HG03060 (cell line): ENCODE results near the gene NR5A2.
"Not testable (repeated sequence)": the region's sequence is repeated elsewhere in the genome, so short reads cannot be mapped to it uniquely, and the experiment has no call there.

ENCODE experiments used
- ATAC-seq: cut with Tn5 transposase; IDR thresholded peaks from one replicate; pipeline ENCODE4 v1.9.1; 2021; ENCODE audit warnings: low read depth, moderate number of reproducible peaks; ENCODE audit not compliant: unreplicated experiment

NR5A2 gene

DNA sequence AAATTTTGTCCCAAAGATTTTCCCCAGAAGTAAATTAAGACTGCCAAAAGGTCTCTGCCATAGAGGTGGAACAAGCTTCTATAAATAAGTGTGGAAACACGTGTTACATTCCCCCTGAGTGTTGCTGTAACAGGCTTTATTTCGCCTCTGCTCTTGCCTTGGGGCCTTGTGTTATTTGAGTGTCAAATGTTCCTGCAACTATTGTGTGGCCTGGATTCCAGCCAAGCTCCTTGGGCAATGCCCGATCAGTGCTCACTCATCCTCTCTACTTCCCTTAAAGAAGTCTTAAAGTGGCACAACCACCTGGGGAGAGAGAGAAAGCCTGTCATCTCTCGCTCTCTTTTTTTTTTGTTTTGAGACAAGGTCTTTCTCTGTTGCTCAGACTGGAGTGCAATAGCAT is 156.7 kb downstream of the NR5A2 start:
- ATAC-seq, result no peak

GRCh38 chr1:200185191-200185590 is 157.7 kb downstream of the NR5A2 start:
- not testable (repeated sequence) for ATAC-seq

DNA sequence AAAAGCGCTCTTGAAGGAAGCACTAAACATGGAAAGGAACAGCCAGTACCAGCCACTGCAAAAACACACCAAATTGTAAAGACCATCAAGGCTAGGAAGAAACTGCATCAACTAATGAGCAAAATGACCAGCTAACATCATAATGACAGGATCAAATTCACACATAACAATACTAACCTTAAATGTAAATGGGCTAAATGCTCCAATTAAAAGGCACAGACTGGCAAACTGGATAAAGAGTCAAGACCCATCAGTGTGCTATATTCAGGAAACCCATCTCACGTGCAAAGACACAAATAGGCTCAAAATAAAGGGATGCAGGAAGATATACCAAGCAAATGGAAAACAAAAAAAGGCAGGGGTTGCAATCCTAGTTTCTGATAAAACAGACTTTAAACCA is 159.8 kb downstream of the NR5A2 start:
- ATAC-seq, result not testable (repeated sequence)

- no peak for ATAC-seq
Observed at GRCh38 chr1:200191993-200192392, 164.5 kb downstream of the NR5A2 start.

- no peak for ATAC-seq
Observed at GRCh38 chr1:200194477-200194876, 167.0 kb downstream of the NR5A2 start.

- ATAC-seq, result no peak
Observed at GRCh38 chr1:200198236-200198635, 170.7 kb downstream of the NR5A2 start.

DNA sequence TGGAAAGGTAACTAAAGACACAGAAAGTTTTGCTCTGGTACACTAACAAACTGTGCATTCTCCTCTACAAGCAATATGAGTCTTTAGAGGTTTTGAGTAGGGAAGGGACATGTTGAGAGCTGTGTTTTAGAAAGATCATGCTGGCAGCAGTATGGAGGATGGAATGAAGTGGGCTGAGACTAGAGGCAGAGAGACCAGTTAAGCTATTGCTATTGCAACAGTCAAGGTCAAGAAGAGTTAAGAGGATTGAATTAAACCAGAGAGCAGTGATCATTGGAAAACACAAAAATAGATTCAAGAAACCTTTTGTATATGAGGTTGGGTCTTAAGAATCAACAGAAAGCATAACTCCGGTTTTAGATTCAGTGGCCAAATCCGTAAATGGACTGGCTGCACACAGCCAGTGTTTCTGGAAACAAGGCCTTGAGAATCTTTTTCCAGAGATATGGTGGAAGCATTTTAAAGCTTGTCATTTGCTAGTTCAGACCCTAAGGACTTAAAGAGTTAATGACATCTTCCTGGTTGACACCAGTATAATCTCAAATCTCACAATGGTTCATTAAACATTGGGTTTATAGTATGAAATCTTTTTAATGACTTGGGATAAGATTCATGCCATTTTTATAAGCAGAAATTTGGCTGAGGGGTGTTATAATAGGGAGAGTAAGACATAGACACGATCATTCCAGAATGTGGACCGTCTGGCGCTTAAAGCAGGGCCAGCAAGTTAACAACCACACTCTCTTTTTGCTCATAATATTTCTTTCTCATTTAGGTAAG is 177.9 kb downstream of the NR5A2 start:
- no peak for ATAC-seq

GRCh38 chr1:200206340-200206739 is 178.8 kb downstream of the NR5A2 start:
- no peak for ATAC-seq

DNA sequence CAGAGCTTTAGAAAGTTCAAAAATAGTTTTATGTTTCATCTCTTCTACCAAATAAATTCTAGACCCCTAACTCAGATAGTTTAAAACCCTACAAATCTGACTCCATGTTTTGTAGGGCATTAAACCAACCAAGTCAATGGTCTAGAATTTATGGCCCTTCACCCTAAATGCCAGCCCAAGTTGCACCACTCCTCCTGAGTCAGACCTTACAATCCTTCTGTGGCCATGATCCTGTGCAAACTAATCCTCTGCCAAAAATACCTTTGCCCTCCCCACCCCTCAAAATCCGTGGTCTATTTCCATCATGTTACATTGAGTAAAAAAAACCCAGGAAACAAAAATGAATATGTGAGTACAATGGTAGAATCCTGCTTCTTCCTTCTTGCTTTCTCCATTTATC is 179.3 kb downstream of the NR5A2 start:
- ATAC-seq, result no peak

- ATAC-seq, result peak; percentile 85
Observed at GRCh38 chr1:200207711-200208126, 180.2 kb downstream of the NR5A2 start.

DNA sequence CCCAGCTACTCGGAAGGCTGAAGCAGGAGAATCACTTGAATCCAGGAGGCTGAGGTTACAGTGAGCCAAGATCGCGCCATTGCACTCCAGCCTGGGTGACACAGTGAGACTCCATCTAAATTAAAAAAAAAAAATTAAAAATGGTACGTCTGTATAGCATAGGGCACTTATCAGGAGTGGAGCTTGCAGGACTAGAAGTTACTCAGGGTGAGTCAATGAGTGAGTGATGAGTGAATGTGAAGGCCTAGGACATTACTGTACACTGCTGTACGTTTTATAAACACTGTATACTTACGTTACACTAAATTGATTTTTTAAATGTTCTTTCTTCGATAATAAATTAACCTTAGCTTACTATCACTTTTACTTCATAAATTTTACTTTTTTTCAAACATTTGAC is 183.6 kb downstream of the NR5A2 start:
- no peak for ATAC-seq

- no peak for ATAC-seq
Observed at GRCh38 chr1:200213392-200213791, 185.9 kb downstream of the NR5A2 start.

GRCh38 chr1:200213921-200214320 is 186.4 kb downstream of the NR5A2 start:
- no peak for ATAC-seq

- ATAC-seq, result no peak
Observed at GRCh38 chr1:200215350-200215749, 187.8 kb downstream of the NR5A2 start.

- ATAC-seq, result no peak
Observed at GRCh38 chr1:200217703-200218102, 190.2 kb downstream of the NR5A2 start.

- ATAC-seq, result no peak
Observed at GRCh38 chr1:200221614-200222282, 194.2 kb downstream of the NR5A2 start.

DNA sequence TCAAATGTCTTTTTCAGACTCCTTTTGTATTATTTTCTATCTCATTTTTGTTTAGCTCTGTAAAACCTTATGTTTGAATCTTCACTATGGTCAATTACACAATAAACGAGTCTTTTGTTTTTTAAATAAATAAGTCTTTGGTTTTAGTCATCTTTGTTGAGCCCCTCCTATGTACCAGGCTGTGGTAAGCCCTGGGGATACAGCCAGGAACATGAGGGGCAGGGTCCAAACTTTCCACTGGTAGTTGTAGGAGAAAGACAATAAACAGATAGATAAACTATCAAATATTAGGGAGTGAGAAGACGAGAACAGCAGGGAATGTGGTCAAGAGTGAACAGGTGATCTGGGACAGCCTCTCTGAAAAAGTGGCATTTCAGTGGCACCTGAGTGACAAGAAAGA is 195.7 kb downstream of the NR5A2 start:
- no peak for ATAC-seq

DNA sequence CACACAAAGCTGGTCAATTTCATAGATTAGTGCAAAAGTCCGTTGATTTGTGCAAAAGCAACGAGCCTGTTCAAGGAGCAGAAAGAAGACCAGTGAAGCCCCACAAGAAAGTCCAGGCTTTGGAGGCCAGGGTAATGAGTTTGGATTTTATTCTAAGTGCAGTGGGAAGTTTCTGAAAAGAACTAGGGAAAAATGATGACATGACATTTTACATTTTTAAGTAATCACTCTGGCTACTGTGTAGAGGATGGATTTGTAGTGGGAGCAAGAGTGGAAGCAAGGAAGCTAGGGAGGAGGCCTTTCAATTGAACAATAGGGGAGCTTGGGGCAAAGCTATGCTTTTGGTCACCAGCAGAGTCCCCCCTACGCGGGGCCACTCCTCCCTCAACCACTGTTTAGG is 196.1 kb downstream of the NR5A2 start:
- no peak for ATAC-seq

- no peak for ATAC-seq
Observed at GRCh38 chr1:200224315-200224714, 196.8 kb downstream of the NR5A2 start.

DNA sequence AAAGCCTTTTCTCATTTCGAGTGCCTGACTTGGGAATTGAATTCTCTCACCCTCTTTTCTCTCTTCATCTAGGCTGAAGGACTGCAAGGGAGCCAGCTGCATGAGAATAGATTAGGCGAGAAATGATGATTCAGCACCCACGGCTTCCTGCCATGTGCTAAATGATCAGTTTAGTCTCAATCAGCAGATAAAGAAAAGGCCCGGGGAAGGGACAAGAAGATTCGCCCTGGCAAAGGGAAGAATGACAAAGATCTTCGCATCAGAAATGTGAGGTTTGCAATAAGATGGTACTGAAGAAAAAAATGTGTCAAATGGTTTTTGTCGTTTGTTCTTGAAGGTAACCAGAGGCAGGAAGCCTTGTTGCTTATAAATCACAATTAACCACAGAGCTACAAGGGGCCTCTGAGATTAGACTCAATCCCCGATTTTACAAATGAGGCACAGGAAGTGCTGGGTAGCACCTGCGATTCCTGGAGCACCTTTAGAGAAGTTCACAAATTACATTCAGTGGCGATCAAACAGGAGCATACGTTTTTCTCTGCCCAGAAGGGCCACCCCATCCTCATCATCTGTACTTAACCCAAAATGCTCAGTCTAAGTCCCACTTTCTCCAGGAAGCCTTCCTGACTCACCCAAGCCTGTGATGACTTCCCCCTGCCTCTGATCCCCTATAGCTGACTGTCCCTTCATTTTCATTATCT is 198.9 kb downstream of the NR5A2 start:
- ATAC-seq, result no peak

DNA sequence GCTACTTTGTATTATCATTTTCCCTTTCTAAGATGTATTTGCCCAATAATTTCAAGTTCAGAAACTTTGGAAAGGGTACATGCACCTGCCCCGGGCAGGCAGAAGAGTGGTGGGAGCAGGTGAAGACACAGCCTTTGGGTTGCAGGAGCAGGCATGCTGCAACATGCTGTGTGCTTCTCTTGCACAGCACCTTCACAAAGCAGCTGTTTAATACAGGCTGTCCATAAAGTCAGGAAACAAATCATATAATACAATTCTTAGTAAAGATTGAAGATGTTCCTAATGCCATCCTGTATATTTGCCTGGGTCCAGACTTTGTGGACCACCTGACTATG is 199.4 kb downstream of the NR5A2 start:
- ATAC-seq, result no peak
